Calu3 (cell line): Measurements from ENCODE around the gene PARM1. TPM values are rescaled to one million over a fixed set of nuclear protein-coding genes. Genes with fewer than 3 reads are reported as not detected.

Experiments
- BruUV-seq: library from RNA; stranded (reverse); fragments of 400-500 nt; replicated peaks from 2 replicates; lab custom pipeline; 2021; lab: Mats Ljungman, UMichigan
- CTCF ChIA-PET: fragments of 300-600 bp; sonication (Branson Sonifier 250); formaldehyde crosslinking; loops from one replicate; lab custom pipeline; 2022; ENCODE audit warnings: antibody characterized with exemption; lab: Charles Lee
- DNase-seq: peaks from one replicate; pipeline ENCODE4 v3.0.0; 2022
- H3K27ac Mint-ChIP-seq: one replicate; pipeline ENCODE4 v1.8.0; 2022; ENCODE audit warnings: mixed read lengths; ENCODE audit not compliant: unreplicated experiment
- H3K27me3 Mint-ChIP-seq: one replicate; pipeline ENCODE4 v1.8.0; 2022; ENCODE audit warnings: mixed read lengths; ENCODE audit not compliant: unreplicated experiment
- H3K36me3 Mint-ChIP-seq: one replicate; pipeline ENCODE4 v1.8.0; 2022; ENCODE audit warnings: mild to moderate bottlenecking, moderate library complexity, mixed read lengths; ENCODE audit not compliant: insufficient read depth, unreplicated experiment
- H3K4me1 Mint-ChIP-seq: one replicate; pipeline ENCODE4 v1.8.0; 2022; ENCODE audit warnings: mild to moderate bottlenecking, low read depth, mixed read lengths; ENCODE audit not compliant: unreplicated experiment
- H3K4me3 Mint-ChIP-seq: one replicate; pipeline ENCODE4 v1.8.0; 2022; ENCODE audit warnings: mild to moderate bottlenecking, low read depth, moderate library complexity, mixed read lengths; ENCODE audit not compliant: unreplicated experiment
- H3K9me3 Mint-ChIP-seq: one replicate; pipeline ENCODE4 v1.8.0; 2022; ENCODE audit warnings: low read depth, mixed read lengths; ENCODE audit not compliant: unreplicated experiment
- intact Hi-C: fragments of 100-400 bp; cut with micrococcal nuclease; formaldehyde crosslinking; loops from one replicate; pipeline ENCODE4 v1.10.0; 2022; ENCODE audit not compliant: unreplicated experiment
- total RNA-seq: library from RNA; stranded (reverse); gene quantifications from 2 replicates; pipeline ENCODE4 v1.2.3, GENCODE V29; 2022
- TF ChIP-seq, protein P1 (sequence below): fragments of 200-600 bp; IDR thresholded peaks from one replicate; pipeline ENCODE4 v1.8.0; 2022; ENCODE audit warnings: antibody characterized with exemption; ENCODE audit not compliant: unreplicated experiment

The PARM1 gene
- total RNA-seq, 1 experiment from 2014 or later = 4.4 TPM

DNA sequence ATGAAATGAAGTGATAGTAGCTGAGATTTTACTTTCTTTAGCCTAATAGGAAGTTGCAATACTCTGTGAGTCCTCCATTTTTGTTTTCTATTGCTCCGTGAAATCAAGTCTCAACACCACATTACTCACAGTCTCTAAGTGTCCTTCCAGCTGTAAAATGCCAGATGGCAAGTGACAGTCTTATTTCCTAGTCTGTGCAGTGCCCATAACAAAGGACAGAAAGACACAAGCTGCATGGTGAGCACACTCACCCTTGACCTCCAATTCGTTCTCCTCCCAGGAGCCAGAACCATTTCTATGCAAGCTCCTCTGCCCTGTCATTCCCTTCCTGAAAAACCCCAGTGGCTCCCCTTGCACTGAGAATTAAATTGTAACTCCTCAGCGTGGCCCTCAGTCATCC lies 101.6 kb downstream of the PARM1 start:
- H3K27me3 Mint-ChIP-seq = no peaks in the 10 kb centered on the region
- no peak overlapping the region for H3K4me3 Mint-ChIP-seq
- no TSS peak for BruUV-seq
- CTCF ChIA-PET = no interaction called here
- H3K4me1 Mint-ChIP-seq = no peaks in the 10 kb centered on the region
- TF ChIP-seq, protein P1, sequence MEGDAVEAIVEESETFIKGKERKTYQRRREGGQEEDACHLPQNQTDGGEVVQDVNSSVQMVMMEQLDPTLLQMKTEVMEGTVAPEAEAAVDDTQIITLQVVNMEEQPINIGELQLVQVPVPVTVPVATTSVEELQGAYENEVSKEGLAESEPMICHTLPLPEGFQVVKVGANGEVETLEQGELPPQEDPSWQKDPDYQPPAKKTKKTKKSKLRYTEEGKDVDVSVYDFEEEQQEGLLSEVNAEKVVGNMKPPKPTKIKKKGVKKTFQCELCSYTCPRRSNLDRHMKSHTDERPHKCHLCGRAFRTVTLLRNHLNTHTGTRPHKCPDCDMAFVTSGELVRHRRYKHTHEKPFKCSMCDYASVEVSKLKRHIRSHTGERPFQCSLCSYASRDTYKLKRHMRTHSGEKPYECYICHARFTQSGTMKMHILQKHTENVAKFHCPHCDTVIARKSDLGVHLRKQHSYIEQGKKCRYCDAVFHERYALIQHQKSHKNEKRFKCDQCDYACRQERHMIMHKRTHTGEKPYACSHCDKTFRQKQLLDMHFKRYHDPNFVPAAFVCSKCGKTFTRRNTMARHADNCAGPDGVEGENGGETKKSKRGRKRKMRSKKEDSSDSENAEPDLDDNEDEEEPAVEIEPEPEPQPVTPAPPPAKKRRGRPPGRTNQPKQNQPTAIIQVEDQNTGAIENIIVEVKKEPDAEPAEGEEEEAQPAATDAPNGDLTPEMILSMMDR = no peak
- H3K27ac Mint-ChIP-seq = no peak overlapping the region
- intact Hi-C loops = no loop called here
- no peaks in the 10 kb centered on the region for H3K36me3 Mint-ChIP-seq
- DNase-seq = no peak
- no peaks in the 10 kb centered on the region for H3K9me3 Mint-ChIP-seq

DNA sequence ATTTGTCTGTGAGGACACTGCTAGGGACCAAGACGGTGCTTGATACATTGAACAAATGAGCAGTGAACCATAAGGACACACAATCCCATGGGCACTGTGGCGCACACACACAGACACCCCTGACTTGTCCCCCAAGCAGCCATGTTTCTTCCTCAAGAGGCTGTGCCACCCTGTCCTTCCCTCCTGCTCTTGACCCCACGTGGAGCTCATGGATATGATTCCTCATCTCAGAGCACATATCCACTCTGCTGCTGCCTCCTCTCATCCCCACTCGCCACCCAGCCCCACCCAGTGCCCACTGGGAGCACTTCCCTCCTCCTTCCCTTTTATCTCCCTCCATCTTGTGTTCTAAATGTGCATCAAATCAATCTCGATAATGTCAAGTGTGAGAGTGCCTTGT lies 102.4 kb downstream of the PARM1 start:
- TF ChIP-seq, protein P1 = no peak
- DNase-seq = no peak
- no peaks in the 10 kb centered on the region for H3K9me3 Mint-ChIP-seq
- intact Hi-C loops = no loop called here
- H3K27ac Mint-ChIP-seq = no peak overlapping the region
- BruUV-seq = no TSS peak
- no peaks in the 10 kb centered on the region for H3K36me3 Mint-ChIP-seq
- no peaks in the 10 kb centered on the region for H3K27me3 Mint-ChIP-seq
- CTCF ChIA-PET = no interaction called here
- H3K4me1 Mint-ChIP-seq = no peaks in the 10 kb centered on the region
- H3K4me3 Mint-ChIP-seq = no peak overlapping the region

DNA sequence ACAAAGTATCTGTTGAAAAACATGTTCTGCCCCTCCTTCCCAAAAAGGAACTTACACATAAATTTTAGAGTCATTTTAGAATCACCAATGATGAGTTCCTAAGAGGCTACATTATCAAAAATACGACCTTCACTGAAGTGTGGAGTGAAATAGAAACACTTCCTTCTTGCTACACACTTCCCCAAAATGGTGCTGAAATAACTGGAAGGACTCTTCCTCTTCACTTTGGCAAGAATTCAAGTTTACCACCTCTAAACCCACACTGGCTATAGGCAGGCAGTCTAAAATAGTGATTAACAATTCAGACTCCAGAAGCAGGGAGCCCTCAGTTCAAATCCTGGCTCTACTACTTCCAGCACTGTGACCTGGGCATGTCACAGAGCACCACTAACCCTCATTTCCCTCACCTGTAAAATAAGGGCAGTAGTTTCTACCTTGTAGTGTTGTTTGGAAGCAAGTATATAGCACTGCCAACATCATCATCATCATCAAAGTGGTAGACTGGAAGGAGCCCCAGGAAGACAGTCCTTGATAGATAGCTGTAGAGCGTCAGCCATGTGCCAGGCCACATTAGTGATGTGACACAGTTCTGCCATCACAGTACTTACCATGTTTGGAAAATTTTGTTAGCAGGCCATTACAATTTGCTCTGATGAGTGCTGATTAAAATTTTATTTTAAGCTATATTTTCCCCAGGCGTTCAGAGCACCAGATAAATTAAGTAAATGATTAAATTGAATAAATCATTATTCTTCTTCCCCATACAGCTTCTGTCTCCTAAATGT lies 103.3 kb downstream of the PARM1 start:
- H3K4me1 Mint-ChIP-seq = no peaks in the 10 kb centered on the region
- CTCF ChIA-PET = no interaction called here

DNA sequence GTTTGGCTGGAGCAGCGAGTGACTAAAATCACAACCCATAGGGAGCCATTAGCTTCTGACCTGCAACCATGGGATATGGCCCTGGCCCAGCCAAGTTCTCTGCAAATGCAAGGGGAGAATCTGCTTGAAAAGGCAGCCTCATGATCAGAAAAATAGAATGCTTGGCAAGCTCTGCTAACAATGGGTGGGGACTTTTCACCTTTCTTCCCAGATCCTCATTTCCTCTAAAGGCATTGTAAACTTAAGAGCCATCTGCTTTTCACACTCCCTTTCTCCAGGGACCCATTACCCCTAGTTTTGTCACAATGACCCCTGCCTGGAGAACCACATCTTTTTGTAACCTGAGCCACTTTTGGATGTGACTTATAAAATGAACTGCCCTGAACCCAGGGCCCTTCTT lies 104.3 kb downstream of the PARM1 start:
- H3K36me3 Mint-ChIP-seq = no peaks in the 10 kb centered on the region
- H3K9me3 Mint-ChIP-seq = no peaks in the 10 kb centered on the region
- DNase-seq = no peak
- no peak overlapping the region for H3K27ac Mint-ChIP-seq
- intact Hi-C loops = no loop called here
- CTCF ChIA-PET = interaction anchor here (0.6 kb wide), 1 partner anchor 175 kb away, joined by 4 read pairs; no protein-coding TSS in a partner anchor
- TF ChIP-seq, protein P1 = no peak
- no peaks in the 10 kb centered on the region for H3K4me1 Mint-ChIP-seq
- no TSS peak for BruUV-seq
- H3K4me3 Mint-ChIP-seq = no peak overlapping the region
- H3K27me3 Mint-ChIP-seq = no peaks in the 10 kb centered on the region

More for the DNA sequence above, 103.3 kb downstream of the PARM1 start:
- BruUV-seq = no TSS peak
- TF ChIP-seq, protein P1 = no peak
- intact Hi-C loops = no loop called here
- Mint-ChIP-seq H3K36me3 (no peaks in the 10 kb centered on the region), H3K9me3 (no peaks in the 10 kb centered on the region), H3K4me3 (no peak overlapping the region), H3K27me3 (no peaks in the 10 kb centered on the region), H3K27ac (no peak overlapping the region)
- DNase-seq = no peak
